Measurements from ENCODE around the gene PHLPP2. TPM values are rescaled to one million over a fixed set of nuclear protein-coding genes. Genes with fewer than 3 reads are reported as not detected.

The PHLPP2 gene
- total and polyA plus RNA-seq, 8 donors = 6.1 to 8.5 (median 7.0) TPM

- Histone ChIP-seq H3K36me3 (peaks cover 6 to 85% of the 10 kb centered on the region in 2 donors), H3K9me3 (no peaks in the 10 kb centered on the region), H3K27ac (no peak overlapping the region), H3K4me3 (no peak overlapping the region), H3K4me1 (no peaks in the 10 kb centered on the region), H3K27me3 (no peaks in the 10 kb centered on the region)
- TF ChIP-seq CTCF (IDR thresholded peaks at IDR 0.05) = no peak
- intact Hi-C loops (cut with DNase I) = no loop called here
- ATAC-seq (no peak), DNase-seq (no peak)
Observed at GRCh38 chr16:71761097-71761496, 36.6 kb upstream of the PHLPP2 start.

- H3K4me3 ChIP-seq = no peak overlapping the region
- H3K27ac ChIP-seq = no peak overlapping the region
- ATAC-seq = peak; percentile 78
- H3K36me3 ChIP-seq = peaks cover 6 to 99% of the 10 kb centered on the region in 2 donors
- DNase-seq = no peak
- no peak for TF ChIP-seq CTCF (IDR thresholded peaks at IDR 0.05)
- H3K27me3 ChIP-seq = no peaks in the 10 kb centered on the region
- H3K4me1 ChIP-seq = no peaks in the 10 kb centered on the region
- H3K9me3 ChIP-seq = no peaks in the 10 kb centered on the region
- intact Hi-C loops (cut with DNase I) = no loop called here
Observed at GRCh38 chr16:71758293-71758760, 33.8 kb upstream of the PHLPP2 start.

- DNase-seq = no peak
- Histone ChIP-seq H3K36me3 (peaks cover 6 to 93% of the 10 kb centered on the region in 2 donors), H3K4me1 (no peaks in the 10 kb centered on the region), H3K9me3 (no peaks in the 10 kb centered on the region), H3K27ac (no peak overlapping the region), H3K27me3 (no peaks in the 10 kb centered on the region), H3K4me3 (no peak overlapping the region)
- TF ChIP-seq CTCF (IDR thresholded peaks at IDR 0.05) = no peak
- intact Hi-C loops (cut with DNase I) = no loop called here
- ATAC-seq = no peak
Observed at GRCh38 chr16:71754652-71755051, 30.2 kb upstream of the PHLPP2 start.

GRCh38 chr16:71754108-71754507 lies 29.6 kb upstream of the PHLPP2 start:
- peaks cover 6 to 94% of the 10 kb centered on the region in 2 donors for H3K36me3 ChIP-seq
- no peaks in the 10 kb centered on the region for H3K4me1 ChIP-seq
- intact Hi-C loops (cut with DNase I) = no loop called here
- no peaks in the 10 kb centered on the region for H3K9me3 ChIP-seq
- no peak for TF ChIP-seq CTCF (IDR thresholded peaks at IDR 0.05)
- no peaks in the 10 kb centered on the region for H3K27me3 ChIP-seq
- ATAC-seq (no peak), DNase-seq (no peak)
- H3K27ac ChIP-seq = no peak overlapping the region
- H3K4me3 ChIP-seq = no peak overlapping the region

GRCh38 chr16:71748226-71748625 lies 23.7 kb upstream of the PHLPP2 start:
- no peaks in the 10 kb centered on the region for H3K27me3 ChIP-seq
- no peak overlapping the region for H3K4me3 ChIP-seq
- H3K27ac ChIP-seq = no peak overlapping the region
- peaks cover 0 to 94% of the 10 kb centered on the region in 2 donors for H3K36me3 ChIP-seq
- DNase-seq (no peak), ATAC-seq (no peak)
- H3K4me1 ChIP-seq = no peaks in the 10 kb centered on the region
- H3K9me3 ChIP-seq = no peaks in the 10 kb centered on the region
- TF ChIP-seq CTCF (IDR thresholded peaks at IDR 0.05) = no peak
- intact Hi-C loops (cut with DNase I) = no loop called here
